Lung (tissue), 12 donors: ENCODE data around the gene GRID1. TPM values are rescaled to one million over a fixed set of nuclear protein-coding genes. Genes with fewer than 3 reads are reported as not detected.

ENCODE experiments used
- ATAC-seq: fragments of 200-7000 bp; cut with Tn5 transposase; one replicate; pipeline ENCODE4 v1.9.1; 2020; ENCODE audit warnings: moderate number of reproducible peaks; ENCODE audit not compliant: insufficient read depth, low FRiP score
- DNase-seq, 3 donors: peaks; one replicate each; pipeline ENCODE4 v3.0.0-alpha.2; 2013 to 2017
- H3K27ac ChIP-seq, 2 donors: one replicate each; pipeline ENCODE4 v1.5.1; 2013; ENCODE audit warnings: mild to moderate bottlenecking in 2 of 2, moderate library complexity in 2 of 2, control low read depth in 1 of 2, inconsistent platforms in 1 of 2, low read depth in 1 of 2, low read length in 1 of 2
- H3K27me3 ChIP-seq, 3 donors: one replicate each; pipeline ENCODE4 v1.5.1; 2013; ENCODE audit warnings: low read length in 2 of 3; ENCODE audit not compliant: control insufficient read depth in 3 of 3, insufficient read depth in 3 of 3
- H3K36me3 ChIP-seq, 4 donors: one replicate each; pipeline ENCODE4 v1.5.1; 2013; ENCODE audit warnings: low read length in 4 of 4, mild to moderate bottlenecking in 1 of 4, moderate library complexity in 1 of 4; ENCODE audit not compliant: control insufficient read depth in 4 of 4, insufficient read depth in 4 of 4
- H3K4me1 ChIP-seq, 5 donors: one replicate each; pipeline ENCODE4 v1.5.1; 2013; ENCODE audit warnings: low read length in 5 of 5, mild to moderate bottlenecking in 2 of 5, moderate library complexity in 1 of 5; ENCODE audit not compliant: control insufficient read depth in 5 of 5, insufficient read depth in 5 of 5
- H3K4me3 ChIP-seq: one replicate; pipeline ENCODE4 v1.5.1; 2013; ENCODE audit warnings: mild to moderate bottlenecking, control low read depth, moderate library complexity
- H3K9ac ChIP-seq, 2 donors: one replicate each; pipeline ENCODE4 v1.5.1; 2013; ENCODE audit warnings: low read length in 2 of 2, control low read depth in 1 of 2; ENCODE audit not compliant: insufficient read depth in 1 of 2
- H3K9me3 ChIP-seq, 4 donors: one replicate each; pipeline ENCODE4 v1.5.1; 2013; ENCODE audit warnings: low read length in 3 of 4, mild to moderate bottlenecking in 1 of 4, moderate library complexity in 1 of 4; ENCODE audit not compliant: control insufficient read depth in 4 of 4, insufficient read depth in 3 of 4
- WGBS, 2 donors: extraction: QIAGEN DNeasy Blood & Tissue Kit; methylation state at CpG; one replicate each; pipeline ENCODE4 v1.1.7; 2013; 5-methylcytosine and 5-hydroxymethylcytosine counted together
- polyA plus RNA-seq, 2 donors: library from polyadenylated mRNA; stranded (reverse); fragments of 200-250 nt; gene quantifications; one replicate each; pipeline ENCODE4 v1.2.1, GENCODE V29; 2013
- total RNA-seq, 2 donors: library from RNA; depleted of rRNA in 1 of 2; stranded (reverse); fragments of >200 nt in 1 of 2; gene quantifications; one replicate each; pipeline ENCODE4 v1.2.1, GENCODE V29; 2014 to 2021
- TF ChIP-seq, protein P1 (sequence below): IDR thresholded peaks from 2 replicates; pipeline ENCODE4 v1.5.1; 2012; ENCODE audit warnings: mild to moderate bottlenecking; ENCODE audit errors: control extremely low read depth, extremely low read depth
- donor health status: control.
- donor health status: control.
- donor health status: Bipolar disorder and iron deficiency.
- donor health status: healthy.
- donor health status: DM: yes; HTN: yes; CAD: no.

GRID1 gene
- total and polyA plus RNA-seq, 4 donors, result 1.1 to 3.6 (median 2.2) TPM

DNA sequence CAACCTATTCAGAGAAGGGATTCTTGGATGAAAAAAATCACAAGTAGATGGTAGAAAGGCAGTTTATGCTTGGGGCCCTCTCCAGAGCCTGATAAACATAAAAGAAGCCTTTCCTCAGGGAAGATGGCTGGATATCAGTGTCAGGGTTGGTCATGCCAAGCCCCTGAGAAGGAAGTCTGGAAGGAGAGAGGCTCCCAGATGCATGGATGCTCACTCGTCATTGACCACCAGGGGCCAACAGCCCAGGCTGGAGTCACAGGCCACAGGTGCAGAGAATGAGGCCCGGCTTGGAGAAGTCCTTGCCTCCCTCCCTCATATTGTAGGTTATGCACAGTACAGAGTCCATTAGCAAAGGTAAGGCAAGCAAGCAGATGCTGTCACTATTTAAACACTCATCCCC is 506.7 kb downstream of the GRID1 start:
- no peak overlapping the region for H3K4me3 ChIP-seq
- DNase-seq (no peak), ATAC-seq (no peak)
- WGBS, 2 donors, result 90 to 94% methylated on average over 2 of the region's 2 CpGs
- H3K9ac ChIP-seq, result no peak overlapping the region
- no peaks in the 10 kb centered on the region for H3K27me3 ChIP-seq
- no peaks in the 10 kb centered on the region for H3K36me3 ChIP-seq
- TF ChIP-seq, protein P1, sequence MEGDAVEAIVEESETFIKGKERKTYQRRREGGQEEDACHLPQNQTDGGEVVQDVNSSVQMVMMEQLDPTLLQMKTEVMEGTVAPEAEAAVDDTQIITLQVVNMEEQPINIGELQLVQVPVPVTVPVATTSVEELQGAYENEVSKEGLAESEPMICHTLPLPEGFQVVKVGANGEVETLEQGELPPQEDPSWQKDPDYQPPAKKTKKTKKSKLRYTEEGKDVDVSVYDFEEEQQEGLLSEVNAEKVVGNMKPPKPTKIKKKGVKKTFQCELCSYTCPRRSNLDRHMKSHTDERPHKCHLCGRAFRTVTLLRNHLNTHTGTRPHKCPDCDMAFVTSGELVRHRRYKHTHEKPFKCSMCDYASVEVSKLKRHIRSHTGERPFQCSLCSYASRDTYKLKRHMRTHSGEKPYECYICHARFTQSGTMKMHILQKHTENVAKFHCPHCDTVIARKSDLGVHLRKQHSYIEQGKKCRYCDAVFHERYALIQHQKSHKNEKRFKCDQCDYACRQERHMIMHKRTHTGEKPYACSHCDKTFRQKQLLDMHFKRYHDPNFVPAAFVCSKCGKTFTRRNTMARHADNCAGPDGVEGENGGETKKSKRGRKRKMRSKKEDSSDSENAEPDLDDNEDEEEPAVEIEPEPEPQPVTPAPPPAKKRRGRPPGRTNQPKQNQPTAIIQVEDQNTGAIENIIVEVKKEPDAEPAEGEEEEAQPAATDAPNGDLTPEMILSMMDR, result no peak
- no peak overlapping the region for H3K27ac ChIP-seq
- peaks cover 0 to 6% (median 0%) of the 10 kb centered on the region in 4 donors for H3K9me3 ChIP-seq
- peaks cover 0 to 3% (median 0%) of the 10 kb centered on the region in 5 donors for H3K4me1 ChIP-seq

DNA sequence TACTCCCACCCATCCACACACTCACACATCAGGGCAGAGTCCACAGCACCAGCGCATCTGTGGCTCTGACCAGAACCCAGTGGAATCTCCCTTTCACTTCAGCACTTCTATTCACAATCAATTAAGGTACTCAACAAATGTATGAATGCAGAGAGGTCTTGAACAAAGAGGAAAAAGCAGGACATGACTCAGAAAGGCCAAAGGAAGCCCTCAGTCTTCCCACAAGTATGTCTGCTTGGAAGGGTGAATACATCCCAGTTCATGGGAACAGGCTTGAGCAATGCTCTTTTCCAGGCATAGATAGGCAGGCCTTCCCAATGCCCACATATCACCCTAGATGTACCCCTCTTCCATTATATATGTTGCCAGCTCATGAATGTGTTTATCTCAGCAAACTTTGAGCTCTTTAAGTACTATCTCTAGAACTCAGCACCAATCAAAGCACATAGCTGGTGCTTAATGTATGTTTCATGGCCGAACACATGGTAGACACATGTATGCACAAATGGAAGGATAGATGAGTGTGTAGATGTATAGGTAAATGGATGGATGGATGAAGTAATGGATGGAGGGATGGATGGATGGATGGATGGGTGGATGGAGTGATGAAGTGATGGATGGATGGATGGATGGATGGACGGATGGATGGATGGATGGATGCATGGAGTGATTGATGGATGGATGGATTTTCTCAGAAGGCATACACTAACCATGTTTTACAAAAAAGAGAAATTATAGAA is 507.6 kb downstream of the GRID1 start:
- peaks cover 0 to 3% (median 0%) of the 10 kb centered on the region in 5 donors for H3K4me1 ChIP-seq
- TF ChIP-seq, protein P1, result no peak
- no peak overlapping the region for H3K9ac ChIP-seq
- DNase-seq (no peak), ATAC-seq (no peak)
- H3K27me3 ChIP-seq, result no peaks in the 10 kb centered on the region
- H3K27ac ChIP-seq, result no peak overlapping the region
- peaks cover 0 to 6% (median 0%) of the 10 kb centered on the region in 4 donors for H3K9me3 ChIP-seq
- WGBS, 2 donors, result 95 to 97% methylated on average over 3 of the region's 3 CpGs
- no peaks in the 10 kb centered on the region for H3K36me3 ChIP-seq
- H3K4me3 ChIP-seq, result no peak overlapping the region

DNA sequence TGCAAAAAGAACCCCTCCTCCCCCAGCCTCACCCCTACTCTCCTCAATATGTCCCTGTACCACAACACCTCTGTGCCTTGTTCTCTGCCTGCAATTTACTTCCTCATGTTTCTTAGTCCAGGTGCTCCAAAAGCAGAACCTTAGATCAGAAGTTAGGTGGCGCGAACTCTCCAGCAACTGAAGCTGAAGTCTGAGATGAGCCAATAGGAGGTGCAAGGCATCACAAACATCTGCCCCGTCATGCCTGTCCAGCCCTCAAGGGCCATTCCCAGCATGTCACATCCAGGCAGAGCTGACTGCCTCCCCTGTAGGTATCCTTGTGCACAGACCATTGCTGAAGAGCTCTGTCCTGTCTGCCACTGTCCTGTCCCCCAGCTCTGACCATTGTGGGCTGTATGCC is 508.8 kb downstream of the GRID1 start:
- no peak overlapping the region for H3K9ac ChIP-seq
- H3K36me3 ChIP-seq, result no peaks in the 10 kb centered on the region
- WGBS, 2 donors, result 91 to 94% methylated on average over 3 of the region's 3 CpGs
- no peak overlapping the region for H3K27ac ChIP-seq
- no peaks in the 10 kb centered on the region for H3K27me3 ChIP-seq
- H3K9me3 ChIP-seq, result peaks cover 0 to 7% (median 0%) of the 10 kb centered on the region in 4 donors
- DNase-seq, result no peak
- TF ChIP-seq, protein P1, result no peak
- H3K4me3 ChIP-seq, result no peak overlapping the region
- ATAC-seq, result no peak
- H3K4me1 ChIP-seq, result peaks cover 0 to under 1% (median 0%) of the 10 kb centered on the region in 5 donors
